H9 (cell line): ENCODE results near the gene PLXNA1. TPM values are rescaled to one million over a fixed set of nuclear protein-coding genes. Genes with fewer than 3 reads are reported as not detected.

Source experiments
- DNase-seq: peaks from one replicate; pipeline ENCODE4 v3.0.0-alpha.2; 2017
- H2AFZ ChIP-seq: one replicate; pipeline ENCODE4 v1.6.1; 2013; ENCODE audit warnings: mild to moderate bottlenecking, low read length, control low read depth, moderate library complexity
- H2AK5ac ChIP-seq: 2 replicates; pipeline ENCODE4 v1.6.1; 2013; ENCODE audit warnings: low read length, control low read depth, mixed read lengths; ENCODE audit not compliant: insufficient read length
- H2BK120ac ChIP-seq: one replicate; pipeline ENCODE4 v1.6.1; 2013; ENCODE audit warnings: low read depth, mild to moderate bottlenecking, low read length, control low read depth, inconsistent platforms; ENCODE audit not compliant: poor library complexity, severe bottlenecking
- H2BK12ac ChIP-seq: 2 replicates; pipeline ENCODE4 v1.6.1; 2013; ENCODE audit warnings: low read length, control low read depth, mixed read lengths, low read depth; ENCODE audit not compliant: insufficient read length
- H2BK15ac ChIP-seq: 2 replicates; pipeline ENCODE4 v1.6.1; 2013; ENCODE audit warnings: low read depth, low read length, control low read depth
- H2BK20ac ChIP-seq: one replicate; pipeline ENCODE4 v1.6.1; 2013; ENCODE audit warnings: low read depth, mild to moderate bottlenecking, low read length, control low read depth, inconsistent platforms; ENCODE audit not compliant: poor library complexity, severe bottlenecking
- H2BK5ac ChIP-seq: 2 replicates; pipeline ENCODE4 v1.6.1; 2013; ENCODE audit warnings: low read length, control low read depth, mixed read lengths; ENCODE audit not compliant: insufficient read length
- H3K14ac ChIP-seq: 2 replicates; pipeline ENCODE4 v1.6.1; 2013; ENCODE audit warnings: low read length, control low read depth; ENCODE audit not compliant: insufficient read depth
- H3K18ac ChIP-seq: 2 replicates; pipeline ENCODE4 v1.6.1; 2013; ENCODE audit warnings: low read depth, mild to moderate bottlenecking, mixed read lengths, low read length, control low read depth; ENCODE audit not compliant: insufficient read length
- H3K23ac ChIP-seq: 2 replicates; pipeline ENCODE4 v1.6.1; 2013; ENCODE audit warnings: low read length, control low read depth, mixed read lengths, low read depth; ENCODE audit not compliant: insufficient read length
- H3K23me2 ChIP-seq: 2 replicates; pipeline ENCODE4 v1.6.1; 2013; ENCODE audit warnings: low read depth, mild to moderate bottlenecking, mixed read lengths, low read length, control low read depth; ENCODE audit not compliant: insufficient read length, poor library complexity, severe bottlenecking
- H3K27ac ChIP-seq: 2 replicates; pipeline ENCODE4 v1.5.1; 2013; ENCODE audit warnings: low read length, control low read depth, mixed read lengths, low read depth; ENCODE audit not compliant: insufficient read length
- H3K27me3 ChIP-seq: 2 replicates; pipeline ENCODE4 v1.6.1; 2013; ENCODE audit warnings: low read length, control low read depth, inconsistent platforms; ENCODE audit not compliant: insufficient read depth
- H3K4ac ChIP-seq: 2 replicates; pipeline ENCODE4 v1.6.1; 2013; ENCODE audit warnings: low read depth, mild to moderate bottlenecking, control low read depth, inconsistent platforms, low read length, moderate library complexity
- H3K4me1 ChIP-seq: 2 replicates; pipeline ENCODE4 v1.6.1; 2013; ENCODE audit warnings: low read length, control low read depth, inconsistent platforms; ENCODE audit not compliant: insufficient read depth
- H3K4me2 ChIP-seq: 2 replicates; pipeline ENCODE4 v1.6.1; 2013; ENCODE audit warnings: low read length, control low read depth, mixed read lengths; ENCODE audit not compliant: insufficient read length, insufficient read depth
- H3K56ac ChIP-seq: 2 replicates; pipeline ENCODE4 v1.6.1; 2013; ENCODE audit warnings: low read depth, mild to moderate bottlenecking, mixed read lengths, low read length, control low read depth; ENCODE audit not compliant: insufficient read length
- H3K79me1 ChIP-seq: 2 replicates; pipeline ENCODE4 v1.6.1; 2013; ENCODE audit warnings: low read depth, mild to moderate bottlenecking, moderate library complexity, low read length, control low read depth, inconsistent platforms; ENCODE audit not compliant: insufficient read depth, poor library complexity, severe bottlenecking
- H3K79me2 ChIP-seq: 2 replicates; pipeline ENCODE4 v1.6.1; 2013; ENCODE audit warnings: low read length, control low read depth, inconsistent platforms; ENCODE audit not compliant: insufficient read depth
- H3K9ac ChIP-seq: 2 replicates; pipeline ENCODE4 v1.6.1; 2013; ENCODE audit warnings: low read length, control low read depth, mixed read lengths; ENCODE audit not compliant: insufficient read length; ENCODE audit errors: extremely low read depth
- H3K9me3 ChIP-seq: one replicate; pipeline ENCODE4 v1.6.1; 2013; ENCODE audit warnings: low read depth, low read length, inconsistent platforms; ENCODE audit not compliant: control insufficient read depth
- H3T11ph ChIP-seq: one replicate; pipeline ENCODE4 v1.6.1; 2013; ENCODE audit warnings: mild to moderate bottlenecking, low read length, control low read depth, inconsistent platforms
- H4K20me1 ChIP-seq: one replicate; pipeline ENCODE4 v1.6.1; 2013; ENCODE audit not compliant: control insufficient read depth, insufficient read length, insufficient read depth
- H4K5ac ChIP-seq: 2 replicates; pipeline ENCODE4 v1.6.1; 2013; ENCODE audit warnings: low read depth, mild to moderate bottlenecking, mixed read lengths, low read length, control low read depth; ENCODE audit not compliant: insufficient read length
- H4K8ac ChIP-seq: replicated peaks from 2 replicates; pipeline ENCODE4 v1.6.1; 2013; ENCODE audit warnings: low read length, control low read depth, mixed read lengths, low read depth; ENCODE audit not compliant: insufficient read length
- H4K91ac ChIP-seq: 2 replicates; pipeline ENCODE4 v1.6.1; 2013; ENCODE audit warnings: low read depth, mild to moderate bottlenecking, moderate library complexity, mixed read lengths, low read length, control low read depth; ENCODE audit not compliant: insufficient read length
- H3K27ac Mint-ChIP-seq, 3 experiments: 2 replicates in 2 of 3; 3 replicates in 1 of 3; pipeline ENCODE4 v1.8.0; 2020 to 2021; ENCODE audit warnings: mixed read lengths in 3 of 3, mild to moderate bottlenecking in 1 of 3, moderate library complexity in 1 of 3
- H3K27me3 Mint-ChIP-seq: 2 replicates; pipeline ENCODE4 v1.8.0; 2021; ENCODE audit warnings: low read depth, mild to moderate bottlenecking, moderate library complexity, mixed read lengths
- H3K36me3 Mint-ChIP-seq, 3 experiments: 2 replicates in 2 of 3; 3 replicates in 1 of 3; pipeline ENCODE4 v1.8.0; 2020 to 2021; ENCODE audit warnings: low read depth in 3 of 3, mixed read lengths in 3 of 3; ENCODE audit not compliant: insufficient read depth in 1 of 3
- H3K4me1 Mint-ChIP-seq, 2 experiments: 2 replicates each; pipeline ENCODE4 v1.8.0; 2020; ENCODE audit warnings: mixed read lengths in 2 of 2
- H3K4me3 Mint-ChIP-seq, 2 experiments: 2 replicates in 1 of 2; 3 replicates in 1 of 2; pipeline ENCODE4 v1.8.0; 2020 to 2021; ENCODE audit warnings: mild to moderate bottlenecking in 2 of 2, mixed read lengths in 2 of 2, moderate library complexity in 1 of 2
- H3K9me3 Mint-ChIP-seq, 2 experiments: 2 replicates in 1 of 2; 3 replicates in 1 of 2; pipeline ENCODE4 v1.8.0; 2020; ENCODE audit warnings: mild to moderate bottlenecking in 2 of 2, mixed read lengths in 2 of 2, moderate library complexity in 1 of 2
- WGBS: extraction: QIAGEN DNeasy Blood & Tissue Kit; methylation state at CpG from one replicate; pipeline ENCODE4 v1.1.7; 2013; ENCODE audit warnings: missing lambda C conversion rate, low lambda C conversion rate, mixed read lengths; ENCODE audit not compliant: insufficient read length; ENCODE audit errors: extremely low coverage; 5-methylcytosine and 5-hydroxymethylcytosine counted together
- total RNA-seq: library from RNA; stranded (reverse); gene quantifications from 2 replicates; pipeline ENCODE4 v1.2.1, GENCODE V29; 2021
- TF ChIP-seq, protein P1 (sequence below): fragments of 200-600 bp; sonication (generic); conservative IDR thresholded peaks from 3 replicates; pipeline ENCODE4 v1.8.0; 2021; ENCODE audit warnings: antibody characterized with exemption, mild to moderate bottlenecking

The PLXNA1 gene
- total RNA-seq, 1 experiment from 2014 or later, result 42.1 TPM

DNA sequence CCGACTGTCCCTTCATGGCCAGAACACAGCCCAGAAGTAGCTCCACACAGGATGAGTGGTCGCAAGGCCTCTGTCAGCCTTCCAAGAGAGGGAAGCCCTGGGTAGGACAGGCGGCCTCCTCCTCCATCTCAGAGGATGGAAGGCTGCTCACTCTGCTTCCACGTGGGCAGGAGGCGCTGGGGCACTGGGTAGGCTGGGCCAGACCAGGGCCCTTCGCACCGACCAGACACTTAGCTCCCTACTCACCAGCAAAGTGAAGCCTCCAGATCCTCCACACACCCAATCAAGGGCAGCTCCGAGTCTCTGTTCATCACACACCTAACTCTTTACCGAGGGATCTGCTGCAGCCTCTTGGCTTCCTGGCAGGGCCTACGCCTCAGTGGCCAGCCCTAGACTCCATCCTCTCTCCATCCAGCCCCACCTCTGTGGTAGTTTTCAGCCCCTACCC lies 24.3 kb upstream of the PLXNA1 start:
- Histone ChIP-seq H4K91ac (no peak overlapping the region), H4K8ac (no peak overlapping the region), H3K23ac (no peak overlapping the region), H2BK5ac (no peak overlapping the region), H2AFZ (no peak overlapping the region), H3K79me1 (no peaks in the 10 kb centered on the region), H2BK12ac (no peak overlapping the region), H3K9ac (no peak overlapping the region), H2BK120ac (no peak overlapping the region), H3K79me2 (no peaks in the 10 kb centered on the region), H3K9me3 (no peaks in the 10 kb centered on the region), H3K27me3 (no peaks in the 10 kb centered on the region), H2BK20ac (no peak overlapping the region), H3K27ac (no peak overlapping the region), H2AK5ac (no peak overlapping the region), H3T11ph (no peak overlapping the region), H3K14ac (no peak overlapping the region; the same call in 1 of the 2 replicates), H3K4ac (no peak overlapping the region), H3K23me2 (no peaks in the 10 kb centered on the region), H2BK15ac (no peak overlapping the region), H3K4me1 (no peaks in the 10 kb centered on the region), H3K4me2 (no peak overlapping the region), H3K56ac (no peak overlapping the region), H4K20me1 (no peaks in the 10 kb centered on the region), H3K18ac (no peak overlapping the region), H4K5ac (no peak overlapping the region)
- Mint-ChIP-seq H3K4me3 (no peak overlapping the region), H3K27ac (peak overlapping the region; percentile 13 to 57 (median 49); a peak in 2 of 7 replicates), H3K4me1 (peaks cover 22 to 23% of the 10 kb centered on the region in 2 experiments), H3K36me3 (no peaks in the 10 kb centered on the region; a peak in 1 of 7 replicates), H3K27me3 (no peaks in the 10 kb centered on the region), H3K9me3 (no peaks in the 10 kb centered on the region)
- WGBS, result no CpG with 5 or more reads among the region's 10 CpGs
- DNase-seq, result no peak
- TF ChIP-seq, protein P1, sequence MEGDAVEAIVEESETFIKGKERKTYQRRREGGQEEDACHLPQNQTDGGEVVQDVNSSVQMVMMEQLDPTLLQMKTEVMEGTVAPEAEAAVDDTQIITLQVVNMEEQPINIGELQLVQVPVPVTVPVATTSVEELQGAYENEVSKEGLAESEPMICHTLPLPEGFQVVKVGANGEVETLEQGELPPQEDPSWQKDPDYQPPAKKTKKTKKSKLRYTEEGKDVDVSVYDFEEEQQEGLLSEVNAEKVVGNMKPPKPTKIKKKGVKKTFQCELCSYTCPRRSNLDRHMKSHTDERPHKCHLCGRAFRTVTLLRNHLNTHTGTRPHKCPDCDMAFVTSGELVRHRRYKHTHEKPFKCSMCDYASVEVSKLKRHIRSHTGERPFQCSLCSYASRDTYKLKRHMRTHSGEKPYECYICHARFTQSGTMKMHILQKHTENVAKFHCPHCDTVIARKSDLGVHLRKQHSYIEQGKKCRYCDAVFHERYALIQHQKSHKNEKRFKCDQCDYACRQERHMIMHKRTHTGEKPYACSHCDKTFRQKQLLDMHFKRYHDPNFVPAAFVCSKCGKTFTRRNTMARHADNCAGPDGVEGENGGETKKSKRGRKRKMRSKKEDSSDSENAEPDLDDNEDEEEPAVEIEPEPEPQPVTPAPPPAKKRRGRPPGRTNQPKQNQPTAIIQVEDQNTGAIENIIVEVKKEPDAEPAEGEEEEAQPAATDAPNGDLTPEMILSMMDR, result no peak
